ENCODE results near the gene TEX9. TPM values are rescaled to one million over a fixed set of nuclear protein-coding genes. Genes with fewer than 3 reads are reported as not detected.

TEX9 gene
- polyA plus RNA-seq, 1 donor (not counting 4 experiments of a cell fraction or from before 2014, with no cell fraction given), result 3.4 TPM

GRCh38 chr15:56325186-56325585, 40.0 kb upstream of the TEX9 start:
- FAIRE-seq (peak; percentile 17), DNase-seq (ENCODE audit: low read depth, low spot score) (no peak)

GRCh38 chr15:56327721-56328502, 37.3 kb upstream of the TEX9 start:
- Histone ChIP-seq H3K9me1 (ENCODE audit: control insufficient read depth, extremely low read depth, insufficient read depth, low read length) (peaks cover 2% of the 10 kb centered on the region), H3K27ac (ENCODE audit: control insufficient read depth, insufficient read depth, low read length) (peak overlapping the region; percentile 13), H3K4me3 (ENCODE audit: control insufficient read depth in 2 of 3, extremely low read depth in 1 of 3, insufficient read depth in 2 of 3, low read depth in 1 of 3, low read length in 3 of 3) (no peak overlapping the region)

More at GRCh38 chr15:56325186-56325585, 40.0 kb upstream of the TEX9 start:
- TF ChIP-seq CTCF (optimal IDR thresholded peaks at IDR 0.05 in 1 of 3, IDR thresholded peaks at IDR 0.05 in 1 of 3, conservative IDR thresholded peaks at IDR 0.05 in 1 of 3; ENCODE audit: extremely low read depth in 1 of 3, insufficient read depth in 2 of 3, low read length in 3 of 3), result no peak
- no peak for TF ChIP-seq EZH2 (IDR thresholded peaks at IDR 0.05; ENCODE audit: low read length)
- H3K27ac ChIP-seq (ENCODE audit: control insufficient read depth, insufficient read depth, low read length), result no peak overlapping the region
- no peaks in the 10 kb centered on the region for H3K36me3 ChIP-seq (ENCODE audit: control insufficient read depth in 2 of 2, extremely low read depth in 1 of 2, insufficient read depth in 2 of 2, low read length in 2 of 2)
- H2AFZ ChIP-seq (ENCODE audit: control insufficient read depth, low read length), result peak overlapping the region; percentile 14
- peak overlapping the region; percentile 17 for H3K4me2 ChIP-seq (ENCODE audit: control insufficient read depth, extremely low read depth, insufficient read depth, low read depth, low read length)
- no peak overlapping the region for H3K4me3 ChIP-seq (ENCODE audit: control insufficient read depth in 2 of 3, extremely low read depth in 1 of 3, insufficient read depth in 2 of 3, low read depth in 1 of 3, low read length in 3 of 3)
- no peak overlapping the region for H3K9ac ChIP-seq (ENCODE audit: control insufficient read depth, extremely low read depth, insufficient read depth, low read length)
- H3K27me3 ChIP-seq (ENCODE audit: control insufficient read depth, extremely low read depth, insufficient read depth, low read length), result no peaks in the 10 kb centered on the region
- no peaks in the 10 kb centered on the region for H3K9me3 ChIP-seq (ENCODE audit: control insufficient read depth, low read depth, low read length)
- no peaks in the 10 kb centered on the region for H3K79me2 ChIP-seq (ENCODE audit: control insufficient read depth, insufficient read depth, low read length)
- dilution Hi-C loops (cut with MboI; ENCODE audit: extremely low pct_ligation_motif_present, low sequenced_read_pairs), result no loop called here
- no peaks in the 10 kb centered on the region for H4K20me1 ChIP-seq (ENCODE audit: control insufficient read depth, extremely low read depth, insufficient read depth, low read length)
- H3K4me1 ChIP-seq (ENCODE audit: control insufficient read depth, extremely low read depth, insufficient read depth, low read length), result peaks cover 36% of the 10 kb centered on the region
- H3K9me1 ChIP-seq (ENCODE audit: control insufficient read depth, extremely low read depth, insufficient read depth, low read length), result peaks cover 2% of the 10 kb centered on the region

More at GRCh38 chr15:56327721-56328502, 37.3 kb upstream of the TEX9 start:
- dilution Hi-C loops (cut with MboI; ENCODE audit: extremely low pct_ligation_motif_present, low sequenced_read_pairs), result no loop called here
- Histone ChIP-seq H2AFZ (ENCODE audit: control insufficient read depth, low read length) (no peak overlapping the region), H3K4me2 (ENCODE audit: control insufficient read depth, extremely low read depth, insufficient read depth, low read depth, low read length) (peak overlapping the region; percentile 53), H3K79me2 (ENCODE audit: control insufficient read depth, insufficient read depth, low read length) (no peaks in the 10 kb centered on the region), H4K20me1 (ENCODE audit: control insufficient read depth, extremely low read depth, insufficient read depth, low read length) (no peaks in the 10 kb centered on the region), H3K9ac (ENCODE audit: control insufficient read depth, extremely low read depth, insufficient read depth, low read length) (no peak overlapping the region), H3K27me3 (ENCODE audit: control insufficient read depth, extremely low read depth, insufficient read depth, low read length) (no peaks in the 10 kb centered on the region), H3K36me3 (ENCODE audit: control insufficient read depth in 2 of 2, extremely low read depth in 1 of 2, insufficient read depth in 2 of 2, low read length in 2 of 2) (no peaks in the 10 kb centered on the region), H3K9me3 (ENCODE audit: control insufficient read depth, low read depth, low read length) (no peaks in the 10 kb centered on the region), H3K4me1 (ENCODE audit: control insufficient read depth, extremely low read depth, insufficient read depth, low read length) (peaks cover 28% of the 10 kb centered on the region)
- TF ChIP-seq EZH2 (IDR thresholded peaks at IDR 0.05; ENCODE audit: low read length) (no peak), CTCF (optimal IDR thresholded peaks at IDR 0.05 in 1 of 3, IDR thresholded peaks at IDR 0.05 in 1 of 3, conservative IDR thresholded peaks at IDR 0.05 in 1 of 3; ENCODE audit: extremely low read depth in 1 of 3, insufficient read depth in 2 of 3, low read length in 3 of 3) (no peak)
- peak; percentile 99 for FAIRE-seq
- peak; percentile 92 for DNase-seq (ENCODE audit: low read depth, low spot score)
